H9 (cell line): ENCODE results near the gene PROKR1. TPM values are rescaled to one million over a fixed set of nuclear protein-coding genes. Genes with fewer than 3 reads are reported as not detected.

Experiments used
- DNase-seq: peaks from one replicate; pipeline ENCODE4 v3.0.0-alpha.2; 2017
- H2AFZ ChIP-seq: one replicate; pipeline ENCODE4 v1.6.1; 2013; ENCODE audit warnings: mild to moderate bottlenecking, low read length, control low read depth, moderate library complexity
- H2AK5ac ChIP-seq: 2 replicates; pipeline ENCODE4 v1.6.1; 2013; ENCODE audit warnings: low read length, control low read depth, mixed read lengths; ENCODE audit not compliant: insufficient read length
- H2BK120ac ChIP-seq: one replicate; pipeline ENCODE4 v1.6.1; 2013; ENCODE audit warnings: low read depth, mild to moderate bottlenecking, low read length, control low read depth, inconsistent platforms; ENCODE audit not compliant: poor library complexity, severe bottlenecking
- H2BK12ac ChIP-seq: 2 replicates; pipeline ENCODE4 v1.6.1; 2013; ENCODE audit warnings: low read length, control low read depth, mixed read lengths, low read depth; ENCODE audit not compliant: insufficient read length
- H2BK15ac ChIP-seq: 2 replicates; pipeline ENCODE4 v1.6.1; 2013; ENCODE audit warnings: low read depth, low read length, control low read depth
- H2BK20ac ChIP-seq: one replicate; pipeline ENCODE4 v1.6.1; 2013; ENCODE audit warnings: low read depth, mild to moderate bottlenecking, low read length, control low read depth, inconsistent platforms; ENCODE audit not compliant: poor library complexity, severe bottlenecking
- H2BK5ac ChIP-seq: 2 replicates; pipeline ENCODE4 v1.6.1; 2013; ENCODE audit warnings: low read length, control low read depth, mixed read lengths; ENCODE audit not compliant: insufficient read length
- H3K14ac ChIP-seq: 2 replicates; pipeline ENCODE4 v1.6.1; 2013; ENCODE audit warnings: low read length, control low read depth; ENCODE audit not compliant: insufficient read depth
- H3K18ac ChIP-seq: 2 replicates; pipeline ENCODE4 v1.6.1; 2013; ENCODE audit warnings: low read depth, mild to moderate bottlenecking, mixed read lengths, low read length, control low read depth; ENCODE audit not compliant: insufficient read length
- H3K23ac ChIP-seq: 2 replicates; pipeline ENCODE4 v1.6.1; 2013; ENCODE audit warnings: low read length, control low read depth, mixed read lengths, low read depth; ENCODE audit not compliant: insufficient read length
- H3K23me2 ChIP-seq: 2 replicates; pipeline ENCODE4 v1.6.1; 2013; ENCODE audit warnings: low read depth, mild to moderate bottlenecking, mixed read lengths, low read length, control low read depth; ENCODE audit not compliant: insufficient read length, poor library complexity, severe bottlenecking
- H3K27ac ChIP-seq: 2 replicates; pipeline ENCODE4 v1.5.1; 2013; ENCODE audit warnings: low read length, control low read depth, mixed read lengths, low read depth; ENCODE audit not compliant: insufficient read length
- H3K27me3 ChIP-seq: 2 replicates; pipeline ENCODE4 v1.6.1; 2013; ENCODE audit warnings: low read length, control low read depth, inconsistent platforms; ENCODE audit not compliant: insufficient read depth
- H3K4ac ChIP-seq: 2 replicates; pipeline ENCODE4 v1.6.1; 2013; ENCODE audit warnings: low read depth, mild to moderate bottlenecking, control low read depth, inconsistent platforms, low read length, moderate library complexity
- H3K4me1 ChIP-seq: 2 replicates; pipeline ENCODE4 v1.6.1; 2013; ENCODE audit warnings: low read length, control low read depth, inconsistent platforms; ENCODE audit not compliant: insufficient read depth
- H3K4me2 ChIP-seq: 2 replicates; pipeline ENCODE4 v1.6.1; 2013; ENCODE audit warnings: low read length, control low read depth, mixed read lengths; ENCODE audit not compliant: insufficient read length, insufficient read depth
- H3K56ac ChIP-seq: 2 replicates; pipeline ENCODE4 v1.6.1; 2013; ENCODE audit warnings: low read depth, mild to moderate bottlenecking, mixed read lengths, low read length, control low read depth; ENCODE audit not compliant: insufficient read length
- H3K79me1 ChIP-seq: 2 replicates; pipeline ENCODE4 v1.6.1; 2013; ENCODE audit warnings: low read depth, mild to moderate bottlenecking, moderate library complexity, low read length, control low read depth, inconsistent platforms; ENCODE audit not compliant: insufficient read depth, poor library complexity, severe bottlenecking
- H3K79me2 ChIP-seq: 2 replicates; pipeline ENCODE4 v1.6.1; 2013; ENCODE audit warnings: low read length, control low read depth, inconsistent platforms; ENCODE audit not compliant: insufficient read depth
- H3K9ac ChIP-seq: 2 replicates; pipeline ENCODE4 v1.6.1; 2013; ENCODE audit warnings: low read length, control low read depth, mixed read lengths; ENCODE audit not compliant: insufficient read length; ENCODE audit errors: extremely low read depth
- H3K9me3 ChIP-seq: one replicate; pipeline ENCODE4 v1.6.1; 2013; ENCODE audit warnings: low read depth, low read length, inconsistent platforms; ENCODE audit not compliant: control insufficient read depth
- H3T11ph ChIP-seq: one replicate; pipeline ENCODE4 v1.6.1; 2013; ENCODE audit warnings: mild to moderate bottlenecking, low read length, control low read depth, inconsistent platforms
- H4K20me1 ChIP-seq: one replicate; pipeline ENCODE4 v1.6.1; 2013; ENCODE audit not compliant: control insufficient read depth, insufficient read length, insufficient read depth
- H4K5ac ChIP-seq: 2 replicates; pipeline ENCODE4 v1.6.1; 2013; ENCODE audit warnings: low read depth, mild to moderate bottlenecking, mixed read lengths, low read length, control low read depth; ENCODE audit not compliant: insufficient read length
- H4K8ac ChIP-seq: replicated peaks from 2 replicates; pipeline ENCODE4 v1.6.1; 2013; ENCODE audit warnings: low read length, control low read depth, mixed read lengths, low read depth; ENCODE audit not compliant: insufficient read length
- H4K91ac ChIP-seq: 2 replicates; pipeline ENCODE4 v1.6.1; 2013; ENCODE audit warnings: low read depth, mild to moderate bottlenecking, moderate library complexity, mixed read lengths, low read length, control low read depth; ENCODE audit not compliant: insufficient read length
- H3K27ac Mint-ChIP-seq, 3 experiments: 2 replicates in 2 of 3; 3 replicates in 1 of 3; pipeline ENCODE4 v1.8.0; 2020 to 2021; ENCODE audit warnings: mixed read lengths in 3 of 3, mild to moderate bottlenecking in 1 of 3, moderate library complexity in 1 of 3
- H3K27me3 Mint-ChIP-seq: 2 replicates; pipeline ENCODE4 v1.8.0; 2021; ENCODE audit warnings: low read depth, mild to moderate bottlenecking, moderate library complexity, mixed read lengths
- H3K36me3 Mint-ChIP-seq, 3 experiments: 2 replicates in 2 of 3; 3 replicates in 1 of 3; pipeline ENCODE4 v1.8.0; 2020 to 2021; ENCODE audit warnings: low read depth in 3 of 3, mixed read lengths in 3 of 3; ENCODE audit not compliant: insufficient read depth in 1 of 3
- H3K4me1 Mint-ChIP-seq, 2 experiments: 2 replicates each; pipeline ENCODE4 v1.8.0; 2020; ENCODE audit warnings: mixed read lengths in 2 of 2
- H3K4me3 Mint-ChIP-seq, 2 experiments: 2 replicates in 1 of 2; 3 replicates in 1 of 2; pipeline ENCODE4 v1.8.0; 2020 to 2021; ENCODE audit warnings: mild to moderate bottlenecking in 2 of 2, mixed read lengths in 2 of 2, moderate library complexity in 1 of 2
- H3K9me3 Mint-ChIP-seq, 2 experiments: 2 replicates in 1 of 2; 3 replicates in 1 of 2; pipeline ENCODE4 v1.8.0; 2020; ENCODE audit warnings: mild to moderate bottlenecking in 2 of 2, mixed read lengths in 2 of 2, moderate library complexity in 1 of 2
- CTCF ChIP-seq: fragments of 200-600 bp; sonication (generic); conservative IDR thresholded peaks from 3 replicates; pipeline ENCODE4 v1.8.0; 2021; ENCODE audit warnings: antibody characterized with exemption, mild to moderate bottlenecking
- WGBS: extraction: QIAGEN DNeasy Blood & Tissue Kit; methylation state at CpG from one replicate; pipeline ENCODE4 v1.1.7; 2013; ENCODE audit warnings: missing lambda C conversion rate, low lambda C conversion rate, mixed read lengths; ENCODE audit not compliant: insufficient read length; ENCODE audit errors: extremely low coverage; 5-methylcytosine and 5-hydroxymethylcytosine counted together
- total RNA-seq: library from RNA; stranded (reverse); gene quantifications from 2 replicates; pipeline ENCODE4 v1.2.1, GENCODE V29; 2021

Gene PROKR1
- total RNA-seq, 1 experiment from 2014 or later, result 1.5 TPM

- Mint-ChIP-seq H3K4me3 (no peak overlapping the region), H3K36me3 (no peaks in the 10 kb centered on the region), H3K27ac (no peak overlapping the region), H3K4me1 (no peaks in the 10 kb centered on the region), H3K9me3 (peaks cover 7 to 9% of the 10 kb centered on the region in 2 experiments; a peak in 4 of 5 replicates), H3K27me3 (no peaks in the 10 kb centered on the region; the same call in 1 of the 2 replicates)
- Histone ChIP-seq H4K20me1 (no peaks in the 10 kb centered on the region), H2BK15ac (no peak overlapping the region), H3K14ac (no peak overlapping the region), H3K79me1 (no peaks in the 10 kb centered on the region), H2BK5ac (no peak overlapping the region), H4K5ac (no peak overlapping the region), H4K91ac (no peak overlapping the region), H3K23me2 (no peaks in the 10 kb centered on the region), H3K56ac (no peak overlapping the region), H3K9ac (no peak overlapping the region), H3K9me3 (no peaks in the 10 kb centered on the region), H3K23ac (no peak overlapping the region), H3K4me1 (no peaks in the 10 kb centered on the region), H3K4ac (no peak overlapping the region), H2BK120ac (no peak overlapping the region), H2AFZ (no peak overlapping the region), H2BK12ac (no peak overlapping the region), H3K79me2 (no peaks in the 10 kb centered on the region; the same call in 1 of the 2 replicates), H3K27ac (no peak overlapping the region), H4K8ac (no peak overlapping the region), H2AK5ac (no peak overlapping the region), H3K4me2 (no peak overlapping the region), H3T11ph (no peak overlapping the region), H2BK20ac (no peak overlapping the region), H3K18ac (no peak overlapping the region), H3K27me3 (no peaks in the 10 kb centered on the region)
- DNase-seq, result no peak
- no CpG with 5 or more reads among the region's 3 CpGs for WGBS
- TF ChIP-seq CTCF, result no peak
Observed at GRCh38 chr2:68627615-68628014, 15.8 kb upstream of the PROKR1 start.
